ENCODE data around the gene IGFL2. TPM values are rescaled to one million over a fixed set of nuclear protein-coding genes. Genes with fewer than 3 reads are reported as not detected.
"Not testable (repeated sequence)": the region's sequence is repeated elsewhere in the genome, so short reads cannot be mapped to it uniquely, and the experiment has no call there.

Gene IGFL2
- total RNA-seq = not detected
- polyA plus RNA-seq = under 1 TPM in 3 of 4 donors, not detected in 1; 0.36 to 0.98 (median 0.94) TPM

DNA sequence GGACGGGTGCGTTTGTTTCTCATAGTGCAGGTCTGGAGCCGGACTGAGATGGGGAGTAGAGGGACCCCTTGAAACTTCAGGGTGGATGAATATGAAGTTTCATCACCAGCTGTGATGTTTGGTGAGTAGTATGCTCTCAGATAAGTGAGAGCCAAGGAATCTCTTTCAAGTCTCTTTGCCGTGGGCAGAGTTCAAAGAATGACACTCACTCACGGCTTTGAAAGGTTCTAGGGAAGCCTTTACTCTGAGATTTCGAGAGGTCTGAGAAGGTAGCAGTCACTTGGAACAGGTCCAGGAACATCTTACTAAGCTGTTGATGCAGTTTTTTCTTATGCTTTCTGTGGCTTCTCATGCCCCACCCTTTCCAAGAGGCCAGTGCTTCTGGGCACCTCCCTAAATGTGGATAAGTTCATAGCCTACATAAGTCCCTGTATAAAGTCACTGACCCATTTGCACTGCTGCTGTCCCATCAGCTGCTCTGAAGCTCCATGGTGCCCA is at the start of gene IGFL2:
Gene IGFL2, plus strand, starts transcription at position 448 of the 498 bp plus-strand sequence. Its CDS starts 41 bp downstream, at position 489.
- Mint-ChIP-seq H3K9me3 (peaks cover 0 to 3% (median 0%) of the 10 kb centered on the region in 7 donors), H3K27ac (no peak within 1 kb of the TSS), H3K36me3 (no peaks in the 10 kb centered on the region), H3K27me3 (peaks cover 47% of the 10 kb centered on the region), H3K4me3 (no peak within 1 kb of the TSS), H3K4me1 (no peaks in the 10 kb centered on the region)
- no peaks in the 10 kb centered on the region for H3K9me3 ChIP-seq (ENCODE audit: control insufficient read depth in 2 of 2, low read length in 2 of 2)
- no peak for DNase-seq
- peaks cover 7% of the 10 kb centered on the region for H3K27me3 ChIP-seq (ENCODE audit: control insufficient read depth, insufficient read depth, low read length)
- no peaks in the 10 kb centered on the region for H3K4me1 ChIP-seq (ENCODE audit: control insufficient read depth, insufficient read depth, low read length, poor library complexity, severe bottlenecking)
- no peaks in the 10 kb centered on the region for H3K36me3 ChIP-seq (ENCODE audit: control insufficient read depth, insufficient read depth, low read length)
- no peak within 1 kb of the TSS for H3K27ac ChIP-seq (ENCODE audit: insufficient read depth, low read length, poor library complexity, severe bottlenecking)
- H3K4me3 ChIP-seq (ENCODE audit: low read depth, low read length) = no peak within 1 kb of the TSS
- no peak for ATAC-seq (ENCODE audit: low read depth in 2 of 2)

DNA sequence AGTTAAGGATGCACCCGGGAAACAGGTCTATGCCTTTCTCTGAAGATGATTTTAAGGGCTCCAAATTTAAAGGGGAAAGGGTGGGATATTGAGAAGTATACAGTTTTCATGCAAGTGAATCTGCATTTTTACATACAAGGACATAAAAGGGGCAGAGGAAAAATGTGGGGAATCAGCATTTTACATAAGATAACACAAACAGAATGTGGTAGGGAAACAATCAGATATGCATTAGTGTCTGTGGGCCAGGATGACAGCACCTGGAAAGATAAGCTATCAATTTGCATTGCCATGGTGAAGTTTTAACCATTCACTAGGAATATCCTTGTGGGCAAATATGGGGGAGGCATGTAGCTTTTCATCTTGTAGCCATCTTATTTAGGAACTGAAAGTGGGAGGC is 47.7 kb upstream of the IGFL2 start:
- Mint-ChIP-seq H3K4me1 (no peaks in the 10 kb centered on the region), H3K36me3 (peaks cover 3% of the 10 kb centered on the region), H3K27ac (no peak overlapping the region), H3K27me3 (peaks cover 21% of the 10 kb centered on the region), H3K9me3 (peaks cover 0 to 24% (median 3%) of the 10 kb centered on the region in 7 donors), H3K4me3 (no peak overlapping the region)
- Histone ChIP-seq H3K9me3 (ENCODE audit: control insufficient read depth in 2 of 2, low read length in 2 of 2) (peaks cover 7 to 8% of the 10 kb centered on the region in 2 experiments), H3K27me3 (ENCODE audit: control insufficient read depth, insufficient read depth, low read length) (peaks cover 3% of the 10 kb centered on the region), H3K4me1 (ENCODE audit: control insufficient read depth, insufficient read depth, low read length, poor library complexity, severe bottlenecking) (no peaks in the 10 kb centered on the region), H3K27ac (ENCODE audit: insufficient read depth, low read length, poor library complexity, severe bottlenecking) (no peak overlapping the region), H3K36me3 (ENCODE audit: control insufficient read depth, insufficient read depth, low read length) (no peaks in the 10 kb centered on the region), H3K4me3 (ENCODE audit: low read depth, low read length) (no peak overlapping the region)
- DNase-seq (no peak), ATAC-seq (ENCODE audit: low read depth in 2 of 2) (no peak)

DNA sequence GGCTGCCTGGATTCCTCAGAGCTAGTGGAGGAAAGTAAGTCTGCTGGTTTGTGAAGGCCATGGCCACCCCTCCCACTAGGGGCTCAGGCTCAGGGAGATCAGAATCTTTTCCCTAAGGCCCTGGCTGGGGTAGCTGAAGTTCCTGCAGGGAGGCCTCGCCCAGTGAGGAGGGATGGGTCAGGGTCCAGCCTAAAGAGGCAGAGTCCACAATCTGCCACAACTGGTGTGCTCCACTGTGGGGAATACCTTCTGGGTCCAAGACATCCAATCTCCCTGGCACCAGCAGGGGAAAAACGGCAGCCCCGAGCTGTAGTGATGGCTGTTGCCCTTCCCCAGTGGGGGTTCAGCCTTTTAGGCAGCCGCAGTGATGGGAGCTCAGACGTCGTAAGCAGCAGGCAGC is 46.7 kb upstream of the IGFL2 start:
- Histone ChIP-seq H3K4me1 (ENCODE audit: control insufficient read depth, insufficient read depth, low read length, poor library complexity, severe bottlenecking) (no peaks in the 10 kb centered on the region), H3K27me3 (ENCODE audit: control insufficient read depth, insufficient read depth, low read length) (peaks cover 3% of the 10 kb centered on the region), H3K4me3 (ENCODE audit: low read depth, low read length) (no peak overlapping the region), H3K9me3 (ENCODE audit: control insufficient read depth in 2 of 2, low read length in 2 of 2) (peaks cover 7 to 8% of the 10 kb centered on the region in 2 experiments), H3K36me3 (ENCODE audit: control insufficient read depth, insufficient read depth, low read length) (no peaks in the 10 kb centered on the region), H3K27ac (ENCODE audit: insufficient read depth, low read length, poor library complexity, severe bottlenecking) (no peak overlapping the region)
- Mint-ChIP-seq H3K9me3 (peaks cover 0 to 23% (median 3%) of the 10 kb centered on the region in 7 donors), H3K27me3 (peaks cover 18% of the 10 kb centered on the region), H3K4me3 (peak overlapping the region in 1 of 4 donors; percentile 56), H3K4me1 (no peaks in the 10 kb centered on the region), H3K36me3 (peaks cover 3% of the 10 kb centered on the region), H3K27ac (no peak overlapping the region)
- ATAC-seq (ENCODE audit: low read depth in 2 of 2) (no peak), DNase-seq (no peak)

DNA sequence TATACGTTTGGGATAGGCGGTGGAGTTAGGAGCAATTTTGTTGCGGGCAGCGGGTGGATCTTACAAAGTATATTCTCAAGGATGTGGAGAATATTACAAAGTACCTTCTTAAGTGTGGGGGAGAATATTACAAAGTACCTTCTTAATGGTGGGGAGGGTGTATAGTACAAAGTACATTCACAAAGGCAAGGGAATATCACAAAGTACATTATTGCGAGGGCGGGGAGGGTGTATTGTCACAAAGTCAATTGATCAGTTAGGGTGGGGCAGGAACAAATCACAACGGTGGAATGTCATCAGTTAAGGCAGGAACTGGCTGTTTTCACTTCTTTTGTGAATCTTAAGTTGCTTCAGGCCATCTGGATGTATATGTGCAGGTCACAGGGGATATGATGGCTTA is 45.7 kb upstream of the IGFL2 start:
- not testable (repeated sequence) for DNase-seq; H3K27me3 ChIP-seq (ENCODE audit: control insufficient read depth, insufficient read depth, low read length); H3K4me1 Mint-ChIP-seq; ATAC-seq (ENCODE audit: low read depth in 2 of 2); H3K4me1 ChIP-seq (ENCODE audit: control insufficient read depth, insufficient read depth, low read length, poor library complexity, severe bottlenecking); H3K36me3 Mint-ChIP-seq; H3K4me3 Mint-ChIP-seq; H3K27ac ChIP-seq (ENCODE audit: insufficient read depth, low read length, poor library complexity, severe bottlenecking); H3K36me3 ChIP-seq (ENCODE audit: control insufficient read depth, insufficient read depth, low read length); H3K4me3 ChIP-seq (ENCODE audit: low read depth, low read length); H3K27ac Mint-ChIP-seq; H3K9me3 ChIP-seq (ENCODE audit: control insufficient read depth in 2 of 2, low read length in 2 of 2)
- H3K9me3 Mint-ChIP-seq = peaks cover 0 to 12% (median 3%) of the 10 kb centered on the region in 7 donors
- H3K27me3 Mint-ChIP-seq = peaks cover 13% of the 10 kb centered on the region

DNA sequence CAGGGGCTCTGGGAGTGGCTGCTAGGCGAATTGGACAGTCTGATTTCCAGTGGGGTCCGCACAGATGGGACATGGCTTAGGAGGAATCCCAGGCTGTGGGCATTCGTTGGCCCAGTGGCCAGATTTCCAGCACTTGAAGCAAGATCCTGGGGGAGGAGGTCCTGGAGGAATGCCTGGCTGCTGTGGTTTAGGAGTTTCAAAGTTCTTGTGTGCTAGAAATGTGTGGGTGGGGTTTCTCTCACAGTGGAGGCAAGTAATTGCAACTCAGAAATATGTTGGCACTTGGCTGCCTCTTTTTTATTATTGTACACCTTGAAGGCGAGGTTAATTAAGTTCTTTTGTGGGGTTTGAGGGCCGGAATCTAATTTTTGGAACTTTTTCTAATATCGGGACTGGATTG is 40.7 kb upstream of the IGFL2 start:
- H3K36me3 ChIP-seq (ENCODE audit: control insufficient read depth, insufficient read depth, low read length) = no peaks in the 10 kb centered on the region
- H3K4me1 Mint-ChIP-seq = no peaks in the 10 kb centered on the region
- H3K4me1 ChIP-seq (ENCODE audit: control insufficient read depth, insufficient read depth, low read length, poor library complexity, severe bottlenecking) = no peaks in the 10 kb centered on the region
- no peak overlapping the region for H3K4me3 Mint-ChIP-seq
- no peak for DNase-seq
- no peak overlapping the region for H3K27ac Mint-ChIP-seq
- no peak overlapping the region for H3K27ac ChIP-seq (ENCODE audit: insufficient read depth, low read length, poor library complexity, severe bottlenecking)
- H3K27me3 ChIP-seq (ENCODE audit: control insufficient read depth, insufficient read depth, low read length) = peaks cover 5% of the 10 kb centered on the region
- H3K36me3 Mint-ChIP-seq = no peaks in the 10 kb centered on the region
- H3K4me3 ChIP-seq (ENCODE audit: low read depth, low read length) = no peak overlapping the region
- no peaks in the 10 kb centered on the region for H3K9me3 ChIP-seq (ENCODE audit: control insufficient read depth in 2 of 2, low read length in 2 of 2)
- ATAC-seq (ENCODE audit: low read depth in 2 of 2) = no peak
- peaks cover 9% of the 10 kb centered on the region for H3K27me3 Mint-ChIP-seq
- peaks cover 0 to 2% (median 0%) of the 10 kb centered on the region in 7 donors for H3K9me3 Mint-ChIP-seq

DNA sequence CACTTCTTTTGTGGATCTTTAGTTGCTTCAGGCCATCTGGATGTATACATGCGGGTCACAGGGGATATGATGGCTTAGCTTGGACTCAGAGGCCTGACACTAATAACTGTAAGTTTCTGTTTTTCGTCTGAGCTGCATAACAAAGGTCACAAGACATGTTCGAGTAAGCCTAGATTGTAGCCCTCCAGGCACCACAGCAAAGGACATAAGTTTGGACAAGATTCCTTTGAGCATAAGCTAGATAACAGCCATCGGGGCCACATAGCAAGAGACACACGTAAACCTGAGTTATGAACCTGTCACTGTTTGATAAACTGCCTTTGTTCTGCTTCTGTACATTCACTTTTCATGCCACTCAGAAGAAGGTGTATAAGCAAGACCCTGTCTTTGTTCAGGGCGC is 38.2 kb upstream of the IGFL2 start:
- no peaks in the 10 kb centered on the region for H3K4me1 ChIP-seq (ENCODE audit: control insufficient read depth, insufficient read depth, low read length, poor library complexity, severe bottlenecking)

DNA sequence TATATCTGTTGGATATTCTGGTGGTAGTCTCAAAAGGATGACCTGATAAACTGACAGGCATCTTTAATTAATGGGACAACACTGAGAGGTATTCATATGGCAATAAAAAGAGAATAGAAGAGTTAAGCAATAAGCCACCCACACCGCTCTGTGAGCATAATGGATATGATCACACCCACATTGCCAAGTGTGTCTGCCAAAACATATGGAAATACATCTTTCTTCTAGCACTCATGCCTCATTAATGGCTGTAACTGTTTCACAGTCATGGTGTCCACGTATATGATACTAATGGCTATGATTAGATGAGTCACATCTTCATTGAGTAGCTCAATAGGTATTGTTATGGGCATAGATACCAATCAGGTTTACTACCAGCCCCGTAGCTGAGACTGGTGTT is 36.7 kb upstream of the IGFL2 start:
- Mint-ChIP-seq H3K27ac (no peak overlapping the region), H3K27me3 (peaks cover 17% of the 10 kb centered on the region), H3K36me3 (no peaks in the 10 kb centered on the region)

More for the DNA sequence above, 38.2 kb upstream of the IGFL2 start:
- no peak overlapping the region for H3K27ac Mint-ChIP-seq
- ATAC-seq (ENCODE audit: low read depth in 2 of 2) (no peak), DNase-seq (no peak)
- peaks cover 0 to 2% (median 0%) of the 10 kb centered on the region in 7 donors for H3K9me3 Mint-ChIP-seq
- no peak overlapping the region for H3K27ac ChIP-seq (ENCODE audit: insufficient read depth, low read length, poor library complexity, severe bottlenecking)
- no peaks in the 10 kb centered on the region for H3K9me3 ChIP-seq (ENCODE audit: control insufficient read depth in 2 of 2, low read length in 2 of 2)
- H3K36me3 Mint-ChIP-seq = no peaks in the 10 kb centered on the region
- H3K27me3 Mint-ChIP-seq = peaks cover 13% of the 10 kb centered on the region
- H3K4me1 Mint-ChIP-seq = no peaks in the 10 kb centered on the region
- peaks cover 10% of the 10 kb centered on the region for H3K27me3 ChIP-seq (ENCODE audit: control insufficient read depth, insufficient read depth, low read length)
- H3K36me3 ChIP-seq (ENCODE audit: control insufficient read depth, insufficient read depth, low read length) = no peaks in the 10 kb centered on the region
- H3K4me3 ChIP-seq (ENCODE audit: low read depth, low read length) = no peak overlapping the region
- no peak overlapping the region for H3K4me3 Mint-ChIP-seq

DNA sequence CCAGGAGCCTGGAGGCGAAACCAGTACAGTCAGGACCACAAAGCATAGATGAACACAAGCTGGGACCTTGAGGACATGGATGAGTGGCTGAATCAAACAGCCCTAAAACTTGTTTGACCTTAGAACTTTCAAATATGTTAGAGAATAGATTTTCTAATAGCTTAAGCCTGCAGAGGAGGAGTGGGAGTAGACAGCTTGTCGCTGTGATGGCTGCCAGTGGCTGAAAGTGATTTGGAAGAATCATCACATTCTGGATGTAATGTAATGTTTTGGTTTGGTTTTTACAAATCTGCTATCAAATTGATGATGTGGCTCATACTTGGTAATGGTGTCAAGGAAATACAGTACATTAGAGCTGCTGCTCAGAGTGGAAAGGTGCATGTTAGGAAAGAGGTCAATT is 35.5 kb upstream of the IGFL2 start:
- Mint-ChIP-seq H3K4me1 (no peaks in the 10 kb centered on the region), H3K27me3 (peaks cover 17% of the 10 kb centered on the region), H3K4me3 (no peak overlapping the region), H3K36me3 (no peaks in the 10 kb centered on the region), H3K27ac (no peak overlapping the region), H3K9me3 (peaks cover 0 to 2% (median 0%) of the 10 kb centered on the region in 7 donors)
- no peak overlapping the region for H3K4me3 ChIP-seq (ENCODE audit: low read depth, low read length)
- no peak overlapping the region for H3K27ac ChIP-seq (ENCODE audit: insufficient read depth, low read length, poor library complexity, severe bottlenecking)
- H3K9me3 ChIP-seq (ENCODE audit: control insufficient read depth in 2 of 2, low read length in 2 of 2) = no peaks in the 10 kb centered on the region
- H3K36me3 ChIP-seq (ENCODE audit: control insufficient read depth, insufficient read depth, low read length) = no peaks in the 10 kb centered on the region
- DNase-seq = no peak
- H3K27me3 ChIP-seq (ENCODE audit: control insufficient read depth, insufficient read depth, low read length) = peaks cover 15% of the 10 kb centered on the region
- ATAC-seq (ENCODE audit: low read depth in 2 of 2) = no peak
- H3K4me1 ChIP-seq (ENCODE audit: control insufficient read depth, insufficient read depth, low read length, poor library complexity, severe bottlenecking) = no peaks in the 10 kb centered on the region

More for the DNA sequence above, 36.7 kb upstream of the IGFL2 start:
- no peaks in the 10 kb centered on the region for H3K4me1 Mint-ChIP-seq
- Histone ChIP-seq H3K27ac (ENCODE audit: insufficient read depth, low read length, poor library complexity, severe bottlenecking) (no peak overlapping the region), H3K4me1 (ENCODE audit: control insufficient read depth, insufficient read depth, low read length, poor library complexity, severe bottlenecking) (no peaks in the 10 kb centered on the region), H3K36me3 (ENCODE audit: control insufficient read depth, insufficient read depth, low read length) (no peaks in the 10 kb centered on the region), H3K9me3 (ENCODE audit: control insufficient read depth in 2 of 2, low read length in 2 of 2) (no peaks in the 10 kb centered on the region), H3K4me3 (ENCODE audit: low read depth, low read length) (no peak overlapping the region), H3K27me3 (ENCODE audit: control insufficient read depth, insufficient read depth, low read length) (peaks cover 15% of the 10 kb centered on the region)
- no peak overlapping the region for H3K4me3 Mint-ChIP-seq
- no peak for DNase-seq
- H3K9me3 Mint-ChIP-seq = peaks cover 0 to 2% (median 0%) of the 10 kb centered on the region in 7 donors
- no peak for ATAC-seq (ENCODE audit: low read depth in 2 of 2)
